ENCODE measurements around the gene UBE2F.
"Not testable (repeated sequence)": the region's sequence is repeated elsewhere in the genome, so short reads cannot be mapped to it uniquely, and the experiment has no call there.

UBE2F gene

DNA sequence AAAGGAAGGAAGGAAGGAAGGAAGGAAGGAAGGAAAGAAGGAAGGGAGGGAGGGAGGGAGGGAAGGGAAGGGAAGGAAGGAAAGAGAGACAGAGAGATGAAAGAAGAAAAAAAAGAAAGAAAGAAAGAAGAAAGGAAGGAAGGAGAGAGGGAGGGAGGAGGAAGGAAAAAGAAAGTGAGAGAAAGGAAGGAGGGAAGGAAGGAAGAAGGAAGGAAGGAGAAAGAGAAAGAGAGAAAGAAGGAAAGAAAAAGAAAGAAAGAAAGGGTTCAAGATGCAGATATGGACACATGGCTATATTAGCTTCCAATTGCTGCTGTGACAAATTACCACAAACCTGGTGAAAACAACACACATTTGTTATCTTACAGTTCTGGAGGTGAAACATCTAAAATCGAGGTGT is 20.4 kb upstream of the UBE2F start:
- Histone ChIP-seq H3K36me3 (ENCODE audit: control insufficient read depth in 2 of 2, insufficient read depth in 2 of 2, low read length in 2 of 2) (no peaks in the 10 kb centered on the region), H3K9me3 (ENCODE audit: control insufficient read depth in 2 of 2, low read length in 2 of 2) (no peaks in the 10 kb centered on the region), H3K9ac (ENCODE audit: low read length in 2 of 2) (no peak overlapping the region), H3K27me3 (ENCODE audit: control insufficient read depth in 1 of 2, insufficient read depth in 2 of 2, low read length in 2 of 2) (no peaks in the 10 kb centered on the region), H3K4me3 (ENCODE audit: low read length in 2 of 2) (no peak overlapping the region), H3K27ac (ENCODE audit: low read length) (no peak overlapping the region), H3K4me1 (ENCODE audit: control insufficient read depth, insufficient read depth, low read length) (no peaks in the 10 kb centered on the region)

DNA sequence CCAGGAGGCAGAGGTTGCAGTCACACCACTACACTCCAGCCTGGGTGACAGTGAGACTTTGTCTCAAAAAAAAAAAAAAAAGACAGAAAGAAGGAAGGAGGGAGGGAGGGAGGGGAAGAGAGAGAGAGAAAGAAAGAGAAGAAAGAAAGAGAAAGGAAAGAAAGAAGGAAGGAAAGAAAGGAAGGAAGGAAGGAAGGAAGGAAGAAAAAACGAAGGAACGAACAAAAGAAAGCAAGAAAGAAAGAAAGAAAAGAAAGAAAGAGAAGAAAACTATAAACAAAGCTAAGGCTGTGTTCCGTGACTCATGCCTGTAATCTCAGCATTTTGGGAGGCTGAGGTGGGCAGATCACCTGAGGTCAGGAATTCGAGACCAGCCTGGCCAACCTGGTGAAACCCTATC is 15.5 kb upstream of the UBE2F start:
- H3K9ac ChIP-seq (ENCODE audit: low read length in 2 of 2); H3K4me1 ChIP-seq (ENCODE audit: control insufficient read depth, insufficient read depth, low read length); H3K36me3 ChIP-seq (ENCODE audit: control insufficient read depth in 2 of 2, insufficient read depth in 2 of 2, low read length in 2 of 2); H3K27ac ChIP-seq (ENCODE audit: low read length); H3K9me3 ChIP-seq (ENCODE audit: control insufficient read depth in 2 of 2, low read length in 2 of 2); H3K4me3 ChIP-seq (ENCODE audit: low read length in 2 of 2): not testable (repeated sequence)
- H3K27me3 ChIP-seq (ENCODE audit: control insufficient read depth in 1 of 2, insufficient read depth in 2 of 2, low read length in 2 of 2) = peaks cover 13 to 16% of the 10 kb centered on the region in 2 donors

- H3K9ac ChIP-seq (ENCODE audit: low read length in 2 of 2) = no peak overlapping the region
- peaks cover 13 to 16% of the 10 kb centered on the region in 2 donors for H3K27me3 ChIP-seq (ENCODE audit: control insufficient read depth in 1 of 2, insufficient read depth in 2 of 2, low read length in 2 of 2)
- H3K27ac ChIP-seq (ENCODE audit: low read length) = no peak overlapping the region
- H3K36me3 ChIP-seq (ENCODE audit: control insufficient read depth in 2 of 2, insufficient read depth in 2 of 2, low read length in 2 of 2) = no peaks in the 10 kb centered on the region
- H3K4me3 ChIP-seq (ENCODE audit: low read length in 2 of 2) = no peak overlapping the region
- peaks cover 6% of the 10 kb centered on the region for H3K4me1 ChIP-seq (ENCODE audit: control insufficient read depth, insufficient read depth, low read length)
- no peaks in the 10 kb centered on the region for H3K9me3 ChIP-seq (ENCODE audit: control insufficient read depth in 2 of 2, low read length in 2 of 2)
Observed at GRCh38 chr2:237951878-237952277, 14.9 kb upstream of the UBE2F start.

GRCh38 chr2:237952851-237953250 is 14.0 kb upstream of the UBE2F start:
- peaks cover 13 to 16% of the 10 kb centered on the region in 2 donors for H3K27me3 ChIP-seq (ENCODE audit: control insufficient read depth in 1 of 2, insufficient read depth in 2 of 2, low read length in 2 of 2)
- H3K9ac ChIP-seq (ENCODE audit: low read length in 2 of 2) = no peak overlapping the region
- no peaks in the 10 kb centered on the region for H3K36me3 ChIP-seq (ENCODE audit: control insufficient read depth in 2 of 2, insufficient read depth in 2 of 2, low read length in 2 of 2)
- H3K4me3 ChIP-seq (ENCODE audit: low read length in 2 of 2) = no peak overlapping the region
- no peaks in the 10 kb centered on the region for H3K9me3 ChIP-seq (ENCODE audit: control insufficient read depth in 2 of 2, low read length in 2 of 2)
- no peak overlapping the region for H3K27ac ChIP-seq (ENCODE audit: low read length)
- peaks cover 6% of the 10 kb centered on the region for H3K4me1 ChIP-seq (ENCODE audit: control insufficient read depth, insufficient read depth, low read length)

GRCh38 chr2:237955640-237956401 is 11.0 kb upstream of the UBE2F start:
- Histone ChIP-seq H3K27ac (ENCODE audit: low read length) (no peak overlapping the region), H3K9me3 (ENCODE audit: control insufficient read depth in 2 of 2, low read length in 2 of 2) (no peaks in the 10 kb centered on the region), H3K4me3 (ENCODE audit: low read length in 2 of 2) (peak overlapping the region in 1 of 2 donors; percentile 22), H3K4me1 (ENCODE audit: control insufficient read depth, insufficient read depth, low read length) (peaks cover 6% of the 10 kb centered on the region), H3K27me3 (ENCODE audit: control insufficient read depth in 1 of 2, insufficient read depth in 2 of 2, low read length in 2 of 2) (peaks cover 13 to 16% of the 10 kb centered on the region in 2 donors), H3K36me3 (ENCODE audit: control insufficient read depth in 2 of 2, insufficient read depth in 2 of 2, low read length in 2 of 2) (no peaks in the 10 kb centered on the region), H3K9ac (ENCODE audit: low read length in 2 of 2) (no peak overlapping the region)

DNA sequence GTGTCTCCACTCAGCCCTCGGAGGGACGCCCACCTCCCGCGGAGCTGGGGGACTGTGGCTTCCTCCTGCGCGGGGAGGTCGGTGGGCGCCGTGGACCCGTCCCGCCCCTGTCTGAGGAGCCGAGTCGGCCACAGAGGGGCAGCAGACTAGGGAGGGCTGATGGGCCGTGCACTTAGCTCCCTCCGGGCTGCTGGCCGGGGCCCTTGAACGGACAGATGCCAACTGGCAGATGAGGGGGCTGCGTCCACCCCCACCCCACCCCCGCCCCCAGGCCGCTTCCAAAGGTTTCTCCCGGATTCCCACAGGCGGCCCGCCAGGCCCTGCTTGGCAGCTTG is 10.4 kb upstream of the UBE2F start:
- Histone ChIP-seq H3K9ac (ENCODE audit: low read length in 2 of 2) (no peak overlapping the region), H3K4me3 (ENCODE audit: low read length in 2 of 2) (peak overlapping the region in 1 of 2 donors; percentile 22)

DNA sequence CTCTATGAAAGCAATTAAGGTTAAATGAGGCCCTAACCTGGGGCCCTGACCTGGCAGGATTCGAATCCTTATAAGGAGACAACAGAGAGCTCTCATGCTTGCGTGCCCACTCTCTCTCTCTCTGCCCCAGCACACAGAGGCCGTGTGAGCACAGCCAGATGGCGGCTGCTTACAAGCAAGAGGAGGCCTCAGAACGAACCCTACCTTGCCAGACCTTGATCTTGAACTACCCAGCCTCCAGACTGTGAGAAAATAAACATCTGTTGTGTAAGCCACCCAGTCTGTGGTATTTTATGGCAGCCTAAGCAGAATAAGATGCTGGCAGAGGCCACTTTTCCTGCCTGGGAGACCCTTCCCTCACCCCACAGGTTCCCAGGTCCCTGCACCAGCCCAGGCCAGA is 5.2 kb upstream of the UBE2F start:
- Histone ChIP-seq H3K4me3 (ENCODE audit: low read length in 2 of 2) (no peak overlapping the region), H3K36me3 (ENCODE audit: control insufficient read depth in 2 of 2, insufficient read depth in 2 of 2, low read length in 2 of 2) (no peaks in the 10 kb centered on the region), H3K27me3 (ENCODE audit: control insufficient read depth in 1 of 2, insufficient read depth in 2 of 2, low read length in 2 of 2) (no peaks in the 10 kb centered on the region), H3K27ac (ENCODE audit: low read length) (no peak overlapping the region), H3K9ac (ENCODE audit: low read length in 2 of 2) (no peak overlapping the region), H3K4me1 (ENCODE audit: control insufficient read depth, insufficient read depth, low read length) (peaks cover 6% of the 10 kb centered on the region), H3K9me3 (ENCODE audit: control insufficient read depth in 2 of 2, low read length in 2 of 2) (peaks cover 0 to 12% of the 10 kb centered on the region in 2 donors)

More for the DNA sequence above, 10.4 kb upstream of the UBE2F start:
- peaks cover 13 to 16% of the 10 kb centered on the region in 2 donors for H3K27me3 ChIP-seq (ENCODE audit: control insufficient read depth in 1 of 2, insufficient read depth in 2 of 2, low read length in 2 of 2)
- H3K4me1 ChIP-seq (ENCODE audit: control insufficient read depth, insufficient read depth, low read length) = peaks cover 6% of the 10 kb centered on the region
- H3K27ac ChIP-seq (ENCODE audit: low read length) = no peak overlapping the region
- no peaks in the 10 kb centered on the region for H3K36me3 ChIP-seq (ENCODE audit: control insufficient read depth in 2 of 2, insufficient read depth in 2 of 2, low read length in 2 of 2)
- no peaks in the 10 kb centered on the region for H3K9me3 ChIP-seq (ENCODE audit: control insufficient read depth in 2 of 2, low read length in 2 of 2)

- H3K9me3 ChIP-seq (ENCODE audit: control insufficient read depth in 2 of 2, low read length in 2 of 2) = peaks cover 0 to 12% of the 10 kb centered on the region in 2 donors
- H3K4me1 ChIP-seq (ENCODE audit: control insufficient read depth, insufficient read depth, low read length) = peaks cover 9% of the 10 kb centered on the region
- no peaks in the 10 kb centered on the region for H3K36me3 ChIP-seq (ENCODE audit: control insufficient read depth in 2 of 2, insufficient read depth in 2 of 2, low read length in 2 of 2)
- H3K27me3 ChIP-seq (ENCODE audit: control insufficient read depth in 1 of 2, insufficient read depth in 2 of 2, low read length in 2 of 2) = no peaks in the 10 kb centered on the region
- H3K4me3 ChIP-seq (ENCODE audit: low read length in 2 of 2) = no peak overlapping the region
- no peak overlapping the region for H3K27ac ChIP-seq (ENCODE audit: low read length)
- H3K9ac ChIP-seq (ENCODE audit: low read length in 2 of 2) = no peak overlapping the region
Observed at GRCh38 chr2:237962432-237963084, 4.3 kb upstream of the UBE2F start.

DNA sequence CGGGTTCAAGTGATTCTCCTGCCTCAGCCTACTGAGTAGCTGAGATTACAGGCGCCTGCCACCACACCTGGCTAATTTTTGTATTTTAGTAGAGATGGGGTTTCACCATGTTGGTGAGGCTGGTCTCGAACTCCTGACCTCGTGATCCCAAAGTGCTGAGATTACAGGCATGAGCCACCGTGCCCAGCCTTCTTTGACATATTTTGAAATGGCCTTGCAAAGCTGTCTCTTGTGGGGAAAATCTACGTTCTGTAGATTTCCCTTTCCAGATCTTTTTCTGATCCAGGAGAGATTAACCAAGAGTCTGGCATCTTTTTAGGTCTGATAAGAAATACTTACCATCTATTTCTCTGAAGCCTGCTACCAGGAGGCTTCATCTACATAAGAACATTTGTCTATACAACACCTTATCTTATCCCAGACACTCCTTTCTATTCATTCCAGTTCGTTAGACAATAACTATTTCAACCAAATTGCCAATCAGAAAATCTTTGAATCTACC is 3.3 kb upstream of the UBE2F start:
- peaks cover 18% of the 10 kb centered on the region for H3K4me1 ChIP-seq (ENCODE audit: control insufficient read depth, insufficient read depth, low read length)
- H3K9me3 ChIP-seq (ENCODE audit: control insufficient read depth in 2 of 2, low read length in 2 of 2) = peaks cover 0 to 12% of the 10 kb centered on the region in 2 donors

DNA sequence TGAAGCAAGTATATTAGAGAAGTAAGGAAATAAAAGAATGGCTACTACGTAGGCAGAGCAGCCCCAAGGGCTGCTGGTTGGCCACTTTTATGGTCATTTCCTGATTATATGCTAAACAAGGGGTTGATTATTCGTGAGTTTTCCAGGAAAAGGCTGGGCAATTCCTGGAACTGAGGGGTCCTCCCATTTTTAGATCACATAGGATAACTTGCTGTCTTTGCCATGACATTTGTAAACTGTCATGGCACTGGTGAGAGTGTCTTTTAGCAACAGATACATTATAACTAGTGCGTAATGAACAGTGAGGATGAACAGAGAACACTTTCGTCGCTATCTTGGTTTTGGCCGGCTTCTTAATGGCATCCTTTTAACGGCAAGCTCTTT is 2.6 kb upstream of the UBE2F start:
- Histone ChIP-seq H3K4me3 (ENCODE audit: low read length in 2 of 2) (no peak overlapping the region), H3K27ac (ENCODE audit: low read length) (no peak overlapping the region), H3K36me3 (ENCODE audit: control insufficient read depth in 2 of 2, insufficient read depth in 2 of 2, low read length in 2 of 2) (no peaks in the 10 kb centered on the region), H3K4me1 (ENCODE audit: control insufficient read depth, insufficient read depth, low read length) (peaks cover 21% of the 10 kb centered on the region), H3K9ac (ENCODE audit: low read length in 2 of 2) (no peak overlapping the region), H3K9me3 (ENCODE audit: control insufficient read depth in 2 of 2, low read length in 2 of 2) (peaks cover 0 to 12% of the 10 kb centered on the region in 2 donors), H3K27me3 (ENCODE audit: control insufficient read depth in 1 of 2, insufficient read depth in 2 of 2, low read length in 2 of 2) (no peaks in the 10 kb centered on the region)

More for the DNA sequence above, 3.3 kb upstream of the UBE2F start:
- H3K9ac ChIP-seq (ENCODE audit: low read length in 2 of 2); H3K4me3 ChIP-seq (ENCODE audit: low read length in 2 of 2); H3K36me3 ChIP-seq (ENCODE audit: control insufficient read depth in 2 of 2, insufficient read depth in 2 of 2, low read length in 2 of 2); H3K27ac ChIP-seq (ENCODE audit: low read length); H3K27me3 ChIP-seq (ENCODE audit: control insufficient read depth in 1 of 2, insufficient read depth in 2 of 2, low read length in 2 of 2): not testable (repeated sequence)

All from stomach smooth muscle (tissue), 2 donors.